GM06990 (cell line): Measurements from ENCODE around the gene POC1A.

Source experiments
- DNase-seq: peaks from one replicate; pipeline ENCODE4 v3.0.0-alpha.2; 2011; ENCODE audit not compliant: insufficient read length; ENCODE audit errors: extremely low read depth
- H3K27me3 ChIP-seq: replicated peaks from 2 replicates; pipeline ENCODE4 v1.6.0; 2011; ENCODE audit warnings: low read length; ENCODE audit not compliant: control insufficient read depth, insufficient read depth
- H3K36me3 ChIP-seq: 2 replicates; pipeline ENCODE4 v1.5.1; 2011; ENCODE audit warnings: low read length; ENCODE audit not compliant: control insufficient read depth, insufficient read depth
- H3K4me3 ChIP-seq: replicated peaks from 2 replicates; pipeline ENCODE4 v1.5.1; 2011; ENCODE audit warnings: low read depth, mild to moderate bottlenecking, control low read depth, low read length
- TF ChIP-seq, protein P1 (sequence below): IDR thresholded peaks from 2 replicates; pipeline ENCODE4 v1.5.1; 2011; ENCODE audit warnings: low read length, control low read depth, mild to moderate bottlenecking, inconsistent platforms; ENCODE audit not compliant: insufficient read depth, poor library complexity, severe bottlenecking

The POC1A gene

DNA sequence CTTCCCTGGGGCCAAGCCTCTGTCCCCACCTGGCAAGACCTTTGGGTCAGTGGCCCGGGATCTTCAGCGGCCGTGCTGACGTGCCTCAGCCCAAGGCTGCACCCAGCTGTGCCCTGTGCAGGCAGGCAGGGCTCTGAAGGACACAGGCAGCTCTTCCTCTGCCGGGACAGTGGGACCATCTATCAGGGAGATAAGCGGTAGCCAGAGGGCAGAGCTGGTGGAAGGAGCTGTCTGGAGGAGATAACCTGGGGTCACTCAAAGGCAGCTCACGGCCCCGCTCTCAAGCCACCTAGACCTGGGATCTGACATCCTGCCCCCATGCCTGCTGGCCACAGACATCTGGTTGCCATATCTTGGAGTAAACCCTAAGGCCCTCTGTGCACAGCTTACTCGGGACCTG lies 125.2 kb downstream of the POC1A start:
- H3K27me3 ChIP-seq: no peaks in the 10 kb centered on the region
- H3K4me3 ChIP-seq: no peak overlapping the region
- DNase-seq: no peak
- TF ChIP-seq, protein P1, sequence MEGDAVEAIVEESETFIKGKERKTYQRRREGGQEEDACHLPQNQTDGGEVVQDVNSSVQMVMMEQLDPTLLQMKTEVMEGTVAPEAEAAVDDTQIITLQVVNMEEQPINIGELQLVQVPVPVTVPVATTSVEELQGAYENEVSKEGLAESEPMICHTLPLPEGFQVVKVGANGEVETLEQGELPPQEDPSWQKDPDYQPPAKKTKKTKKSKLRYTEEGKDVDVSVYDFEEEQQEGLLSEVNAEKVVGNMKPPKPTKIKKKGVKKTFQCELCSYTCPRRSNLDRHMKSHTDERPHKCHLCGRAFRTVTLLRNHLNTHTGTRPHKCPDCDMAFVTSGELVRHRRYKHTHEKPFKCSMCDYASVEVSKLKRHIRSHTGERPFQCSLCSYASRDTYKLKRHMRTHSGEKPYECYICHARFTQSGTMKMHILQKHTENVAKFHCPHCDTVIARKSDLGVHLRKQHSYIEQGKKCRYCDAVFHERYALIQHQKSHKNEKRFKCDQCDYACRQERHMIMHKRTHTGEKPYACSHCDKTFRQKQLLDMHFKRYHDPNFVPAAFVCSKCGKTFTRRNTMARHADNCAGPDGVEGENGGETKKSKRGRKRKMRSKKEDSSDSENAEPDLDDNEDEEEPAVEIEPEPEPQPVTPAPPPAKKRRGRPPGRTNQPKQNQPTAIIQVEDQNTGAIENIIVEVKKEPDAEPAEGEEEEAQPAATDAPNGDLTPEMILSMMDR: no peak
- H3K36me3 ChIP-seq: no peaks in the 10 kb centered on the region

DNA sequence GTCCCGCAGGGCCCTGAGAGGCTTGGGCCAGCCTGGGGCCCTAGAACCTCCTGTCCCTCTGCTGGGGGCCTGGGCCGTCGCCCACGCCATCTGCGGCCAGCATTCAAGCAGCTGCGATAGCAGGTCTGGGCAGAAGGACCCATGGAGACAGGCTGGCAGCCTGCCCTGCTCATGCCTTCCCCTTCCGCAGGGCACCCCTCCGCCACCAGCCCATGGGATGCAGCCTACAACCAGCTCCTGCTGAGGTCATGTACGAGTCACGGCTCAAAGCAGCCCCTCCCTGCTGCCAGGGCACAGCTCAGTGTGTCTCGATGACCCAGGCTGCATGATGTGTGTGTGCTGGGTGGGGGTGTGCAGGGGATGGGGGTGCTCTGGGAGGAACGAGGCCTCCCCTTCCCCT lies 125.7 kb downstream of the POC1A start:
- Histone ChIP-seq H3K4me3 (no peak overlapping the region), H3K36me3 (no peaks in the 10 kb centered on the region), H3K27me3 (no peaks in the 10 kb centered on the region)
- TF ChIP-seq, protein P1: no peak
- no peak for DNase-seq

DNA sequence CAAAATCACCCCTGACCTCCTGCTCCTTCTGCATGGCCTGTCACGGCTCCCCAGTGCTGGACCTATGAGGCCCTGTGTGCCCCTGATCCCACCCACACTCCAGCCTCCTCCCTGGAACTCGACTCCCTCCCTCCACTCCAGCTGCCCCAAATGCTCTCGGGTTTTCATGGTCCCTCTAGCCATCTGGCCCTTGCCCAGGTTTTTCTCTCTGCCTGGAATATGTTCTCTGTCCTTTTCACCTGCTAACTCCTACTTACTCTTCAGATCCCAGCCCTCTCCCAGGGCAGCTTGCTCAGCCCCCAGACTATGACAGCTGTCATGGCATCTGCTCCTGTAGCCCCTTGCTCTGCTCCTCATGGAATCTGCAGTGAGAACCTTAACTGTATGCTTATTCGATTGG lies 128.2 kb downstream of the POC1A start:
- no peaks in the 10 kb centered on the region for H3K27me3 ChIP-seq
- TF ChIP-seq, protein P1: no peak
- DNase-seq: no peak
- H3K4me3 ChIP-seq: no peak overlapping the region
- H3K36me3 ChIP-seq: no peaks in the 10 kb centered on the region

- H3K36me3 ChIP-seq: no peaks in the 10 kb centered on the region
- no peaks in the 10 kb centered on the region for H3K27me3 ChIP-seq
- no peak overlapping the region for H3K4me3 ChIP-seq
- no peak for DNase-seq
- TF ChIP-seq, protein P1: no peak
Observed at GRCh38 chr3:52025453-52025852, 128.8 kb downstream of the POC1A start.
